Measurements from ENCODE around the gene MINDY2. TPM values are rescaled to one million over a fixed set of nuclear protein-coding genes. Genes with fewer than 3 reads are reported as not detected.

MINDY2 gene
- total and polyA plus RNA-seq, 2 experiments from 2014 or later: 36.3 to 47.9 TPM

DNA sequence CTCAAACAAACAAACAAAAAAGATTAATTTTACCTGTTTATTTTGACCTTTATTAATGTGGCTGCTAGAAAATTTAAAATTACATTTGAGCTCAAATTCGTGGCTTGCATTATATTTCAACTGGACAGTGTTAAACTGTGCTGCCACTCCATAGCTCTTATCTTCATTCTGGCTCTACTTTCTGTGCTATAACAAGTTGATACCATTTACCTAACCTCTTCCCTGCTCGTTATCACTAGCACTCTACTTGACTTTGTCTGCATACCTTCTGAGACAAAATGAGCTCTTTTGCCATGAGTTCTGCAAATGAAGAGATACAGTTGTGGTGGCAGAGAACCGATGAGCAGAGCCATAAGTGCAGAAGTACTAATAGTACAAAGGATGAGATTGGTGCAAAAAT is 26.4 kb downstream of the MINDY2 start (continued):
- TF ChIP-seq REST (IDR thresholded peaks at IDR 0.05; ENCODE audit: unreplicated experiment): no peak
- TF ChIP-seq EZH2 (IDR thresholded peaks at IDR 0.05; ENCODE audit: low read depth, unreplicated experiment): no peak
- TF ChIP-seq NANOG (IDR thresholded peaks at IDR 0.05; ENCODE audit: borderline replicate concordance): no peak

DNA sequence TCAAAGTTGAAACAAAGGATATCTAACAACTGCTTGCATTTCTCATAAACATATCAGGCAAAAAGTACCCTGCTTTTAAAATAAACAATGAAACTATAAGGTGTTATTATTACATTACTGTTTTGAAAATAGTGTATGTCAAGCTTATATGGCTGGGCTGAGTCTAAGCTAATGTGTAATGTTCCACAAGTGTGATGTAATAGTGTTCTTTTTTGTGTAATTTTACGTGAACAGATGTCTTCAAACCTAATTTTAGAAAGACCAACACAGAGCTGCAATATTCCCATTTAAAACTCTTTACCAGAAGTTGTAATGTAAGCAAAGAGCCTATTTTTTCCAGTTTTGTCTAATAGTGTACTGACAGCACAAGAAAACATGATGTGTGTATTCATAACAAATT is 34.0 kb downstream of the MINDY2 start:
- Histone ChIP-seq H3K27ac (ENCODE audit: low read depth) (no peak overlapping the region), H3F3A (replicated peaks; ENCODE audit: low read depth) (no peaks in the 10 kb centered on the region), H3K4me1 (ENCODE audit: insufficient read depth) (no peaks in the 10 kb centered on the region), H3K9me2 (ENCODE audit: insufficient read depth) (no peaks in the 10 kb centered on the region), H2AFZ (no peak overlapping the region), H4K20me1 (replicated peaks; ENCODE audit: insufficient read depth) (peaks cover 4% of the 10 kb centered on the region; the same call in 1 of the 2 replicates), H3K27me3 (ENCODE audit: insufficient read depth) (no peaks in the 10 kb centered on the region), H3K36me3 (ENCODE audit: insufficient read depth) (no peaks in the 10 kb centered on the region), H3K4me2 (no peak overlapping the region), H3K4me3 (no peak overlapping the region), H3K79me2 (replicated peaks; ENCODE audit: insufficient read depth) (no peaks in the 10 kb centered on the region)
- Mint-ChIP-seq H3K27me3 (ENCODE audit: insufficient read depth, low read depth, poor library complexity) (peaks cover 5% of the 10 kb centered on the region), H3K27ac (no peak overlapping the region), H3K36me3 (ENCODE audit: low read depth) (peaks cover 4% of the 10 kb centered on the region; the same call in 1 of the 3 replicates), H3K4me3 (no peak overlapping the region), H3K4me1 (no peaks in the 10 kb centered on the region), H3K9me3 (no peaks in the 10 kb centered on the region)
- ATAC-seq (no peak), DNase-seq (ENCODE audit: low spot score) (no peak)
- TF ChIP-seq REST (IDR thresholded peaks at IDR 0.05; ENCODE audit: unreplicated experiment) (no peak), EZH2 (IDR thresholded peaks at IDR 0.05; ENCODE audit: low read depth, unreplicated experiment) (no peak), POLR2AphosphoS5 (IDR thresholded peaks at IDR 0.05; ENCODE audit: low read depth) (no peak), NANOG (IDR thresholded peaks at IDR 0.05; ENCODE audit: borderline replicate concordance) (no peak), JUNB (IDR thresholded peaks at IDR 0.05; ENCODE audit: unreplicated experiment) (no peak), ZNF331 (CRISPR knock-in tag; IDR thresholded peaks at IDR 0.05; ENCODE audit: low read depth) (no peak), EZH2phosphoT487 (IDR thresholded peaks at IDR 0.05; ENCODE audit: unreplicated experiment) (no peak), ZNF462 (CRISPR knock-in tag; IDR thresholded peaks at IDR 0.05) (no peak), CREB1 (CRISPR knock-in tag; IDR thresholded peaks at IDR 0.05; ENCODE audit: low read depth) (no peak)
- TF ChIP-seq, protein P1, sequence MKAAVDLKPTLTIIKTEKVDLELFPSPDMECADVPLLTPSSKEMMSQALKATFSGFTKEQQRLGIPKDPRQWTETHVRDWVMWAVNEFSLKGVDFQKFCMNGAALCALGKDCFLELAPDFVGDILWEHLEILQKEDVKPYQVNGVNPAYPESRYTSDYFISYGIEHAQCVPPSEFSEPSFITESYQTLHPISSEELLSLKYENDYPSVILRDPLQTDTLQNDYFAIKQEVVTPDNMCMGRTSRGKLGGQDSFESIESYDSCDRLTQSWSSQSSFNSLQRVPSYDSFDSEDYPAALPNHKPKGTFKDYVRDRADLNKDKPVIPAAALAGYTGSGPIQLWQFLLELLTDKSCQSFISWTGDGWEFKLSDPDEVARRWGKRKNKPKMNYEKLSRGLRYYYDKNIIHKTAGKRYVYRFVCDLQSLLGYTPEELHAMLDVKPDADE (IDR thresholded peaks at IDR 0.05): no peak
